GM03348 (cell line): ENCODE data around the gene BCAP31.
"Not testable (repeated sequence)": the region's sequence is repeated elsewhere in the genome, so short reads cannot be mapped to it uniquely, and the experiment has no call there.

Source experiments
- DNase-seq: peaks from one replicate; pipeline ENCODE4 v3.0.0; 2012; ENCODE audit warnings: low spot score

Gene BCAP31

GRCh38 chrX:153762626-153763173 is 38.5 kb upstream of the BCAP31 start:
- no peak for DNase-seq

- DNase-seq: no peak
Measured at GRCh38 chrX:153761863-153762262, 37.7 kb upstream of the BCAP31 start.

GRCh38 chrX:153755136-153755535 is 30.9 kb upstream of the BCAP31 start:
- DNase-seq: no peak

GRCh38 chrX:153750127-153750774 is 26.1 kb upstream of the BCAP31 start:
- DNase-seq: no peak

- DNase-seq: not testable (repeated sequence)
Measured at GRCh38 chrX:153749017-153749416, 24.8 kb upstream of the BCAP31 start.

GRCh38 chrX:153746991-153747390 is 22.8 kb upstream of the BCAP31 start:
- DNase-seq: not testable (repeated sequence)

GRCh38 chrX:153746359-153746758 is 22.2 kb upstream of the BCAP31 start:
- DNase-seq: no peak

- DNase-seq: not testable (repeated sequence)
Measured at GRCh38 chrX:153745067-153745433, 20.9 kb upstream of the BCAP31 start.

- DNase-seq: no peak
Measured at GRCh38 chrX:153744210-153745066, 20.3 kb upstream of the BCAP31 start.

GRCh38 chrX:153743468-153744209 is 19.5 kb upstream of the BCAP31 start:
- peak; percentile 30 for DNase-seq

GRCh38 chrX:153742796-153743467 is 18.7 kb upstream of the BCAP31 start:
- DNase-seq: not testable (repeated sequence)

GRCh38 chrX:153742111-153742510 is 17.9 kb upstream of the BCAP31 start:
- DNase-seq: not testable (repeated sequence)

GRCh38 chrX:153741446-153741845 is 17.3 kb upstream of the BCAP31 start:
- no peak for DNase-seq

GRCh38 chrX:153740631-153741222 is 16.5 kb upstream of the BCAP31 start:
- no peak for DNase-seq

GRCh38 chrX:153739754-153740486 is 15.7 kb upstream of the BCAP31 start:
- DNase-seq: no peak

- no peak for DNase-seq
Measured at GRCh38 chrX:153738056-153738605, 13.9 kb upstream of the BCAP31 start.

- no peak for DNase-seq
Measured at GRCh38 chrX:153736871-153737441, 12.8 kb upstream of the BCAP31 start.

GRCh38 chrX:153736071-153736820 is 12.1 kb upstream of the BCAP31 start:
- no peak for DNase-seq

GRCh38 chrX:153735274-153735673 is 11.1 kb upstream of the BCAP31 start:
- no peak for DNase-seq
